Measurements from ENCODE around the gene EVA1B.

DNA sequence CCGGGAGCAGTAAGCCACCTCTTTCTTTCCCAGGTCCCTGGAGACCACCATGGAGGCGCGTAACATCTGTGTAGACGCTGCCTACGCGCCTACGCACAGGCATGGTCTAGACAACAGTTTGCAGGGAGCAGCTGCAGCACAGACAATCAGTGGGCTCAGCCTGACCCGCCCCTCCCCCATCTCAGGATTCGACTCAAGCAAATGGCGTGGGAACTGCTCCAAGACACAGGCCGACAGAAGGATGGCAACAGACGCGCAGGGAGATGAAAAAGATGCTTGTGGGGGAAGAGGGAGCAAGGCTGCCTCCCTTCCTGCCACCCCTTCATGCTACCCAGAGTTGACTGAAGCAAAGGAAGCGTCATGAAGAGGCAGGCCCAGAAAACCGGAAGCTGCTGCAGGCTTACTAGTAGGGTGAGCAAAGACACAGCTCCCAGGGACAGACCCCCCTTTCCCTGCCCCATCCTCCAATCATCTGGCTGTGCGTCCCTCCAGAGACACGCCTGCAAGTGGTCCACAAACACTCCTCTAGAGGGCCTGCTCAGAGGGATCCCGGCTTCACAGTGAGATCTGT lies 42.7 kb upstream of the EVA1B start:
- TF ChIP-seq, protein P1, sequence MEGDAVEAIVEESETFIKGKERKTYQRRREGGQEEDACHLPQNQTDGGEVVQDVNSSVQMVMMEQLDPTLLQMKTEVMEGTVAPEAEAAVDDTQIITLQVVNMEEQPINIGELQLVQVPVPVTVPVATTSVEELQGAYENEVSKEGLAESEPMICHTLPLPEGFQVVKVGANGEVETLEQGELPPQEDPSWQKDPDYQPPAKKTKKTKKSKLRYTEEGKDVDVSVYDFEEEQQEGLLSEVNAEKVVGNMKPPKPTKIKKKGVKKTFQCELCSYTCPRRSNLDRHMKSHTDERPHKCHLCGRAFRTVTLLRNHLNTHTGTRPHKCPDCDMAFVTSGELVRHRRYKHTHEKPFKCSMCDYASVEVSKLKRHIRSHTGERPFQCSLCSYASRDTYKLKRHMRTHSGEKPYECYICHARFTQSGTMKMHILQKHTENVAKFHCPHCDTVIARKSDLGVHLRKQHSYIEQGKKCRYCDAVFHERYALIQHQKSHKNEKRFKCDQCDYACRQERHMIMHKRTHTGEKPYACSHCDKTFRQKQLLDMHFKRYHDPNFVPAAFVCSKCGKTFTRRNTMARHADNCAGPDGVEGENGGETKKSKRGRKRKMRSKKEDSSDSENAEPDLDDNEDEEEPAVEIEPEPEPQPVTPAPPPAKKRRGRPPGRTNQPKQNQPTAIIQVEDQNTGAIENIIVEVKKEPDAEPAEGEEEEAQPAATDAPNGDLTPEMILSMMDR (IDR thresholded peaks at IDR 0.05) = no peak
- TF ChIP-seq POLR2A (IDR thresholded peaks at IDR 0.05; ENCODE audit: low read length) = no peak
- no peak for TF ChIP-seq JUN (IDR thresholded peaks at IDR 0.05)
- no peak for TF ChIP-seq CEBPB (IDR thresholded peaks at IDR 0.05)
- TF ChIP-seq MYC (IDR thresholded peaks at IDR 0.05; ENCODE audit: borderline replicate concordance, low read length) = no peak
- TF ChIP-seq MAFK (IDR thresholded peaks at IDR 0.05; ENCODE audit: partially characterized antibody) = no peak
- TF ChIP-seq, protein P2, sequence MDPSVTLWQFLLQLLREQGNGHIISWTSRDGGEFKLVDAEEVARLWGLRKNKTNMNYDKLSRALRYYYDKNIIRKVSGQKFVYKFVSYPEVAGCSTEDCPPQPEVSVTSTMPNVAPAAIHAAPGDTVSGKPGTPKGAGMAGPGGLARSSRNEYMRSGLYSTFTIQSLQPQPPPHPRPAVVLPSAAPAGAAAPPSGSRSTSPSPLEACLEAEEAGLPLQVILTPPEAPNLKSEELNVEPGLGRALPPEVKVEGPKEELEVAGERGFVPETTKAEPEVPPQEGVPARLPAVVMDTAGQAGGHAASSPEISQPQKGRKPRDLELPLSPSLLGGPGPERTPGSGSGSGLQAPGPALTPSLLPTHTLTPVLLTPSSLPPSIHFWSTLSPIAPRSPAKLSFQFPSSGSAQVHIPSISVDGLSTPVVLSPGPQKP (IDR thresholded peaks at IDR 0.05; ENCODE audit: low read depth, low read length) = no peak
- TF ChIP-seq ESRRA (IDR thresholded peaks at IDR 0.05; ENCODE audit: borderline replicate concordance, low read length) = no peak
- TF ChIP-seq PHF8 (IDR thresholded peaks at IDR 0.05; ENCODE audit: borderline replicate concordance, low read depth) = no peak
- TF ChIP-seq ZSCAN20 (CRISPR knock-in tag; IDR thresholded peaks at IDR 0.05) = no peak
- TF ChIP-seq RFX5 (IDR thresholded peaks at IDR 0.05) = no peak
- TF ChIP-seq, protein P3, sequence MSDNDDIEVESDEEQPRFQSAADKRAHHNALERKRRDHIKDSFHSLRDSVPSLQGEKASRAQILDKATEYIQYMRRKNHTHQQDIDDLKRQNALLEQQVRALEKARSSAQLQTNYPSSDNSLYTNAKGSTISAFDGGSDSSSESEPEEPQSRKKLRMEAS (IDR thresholded peaks at IDR 0.05) = no peak
